ENCODE measurements around the gene AUP1. TPM values are rescaled to one million over a fixed set of nuclear protein-coding genes. Genes with fewer than 3 reads are reported as not detected.

The AUP1 gene
- total and polyA plus RNA-seq, 12 donors: 88.5 to 527 (median 113) TPM

DNA sequence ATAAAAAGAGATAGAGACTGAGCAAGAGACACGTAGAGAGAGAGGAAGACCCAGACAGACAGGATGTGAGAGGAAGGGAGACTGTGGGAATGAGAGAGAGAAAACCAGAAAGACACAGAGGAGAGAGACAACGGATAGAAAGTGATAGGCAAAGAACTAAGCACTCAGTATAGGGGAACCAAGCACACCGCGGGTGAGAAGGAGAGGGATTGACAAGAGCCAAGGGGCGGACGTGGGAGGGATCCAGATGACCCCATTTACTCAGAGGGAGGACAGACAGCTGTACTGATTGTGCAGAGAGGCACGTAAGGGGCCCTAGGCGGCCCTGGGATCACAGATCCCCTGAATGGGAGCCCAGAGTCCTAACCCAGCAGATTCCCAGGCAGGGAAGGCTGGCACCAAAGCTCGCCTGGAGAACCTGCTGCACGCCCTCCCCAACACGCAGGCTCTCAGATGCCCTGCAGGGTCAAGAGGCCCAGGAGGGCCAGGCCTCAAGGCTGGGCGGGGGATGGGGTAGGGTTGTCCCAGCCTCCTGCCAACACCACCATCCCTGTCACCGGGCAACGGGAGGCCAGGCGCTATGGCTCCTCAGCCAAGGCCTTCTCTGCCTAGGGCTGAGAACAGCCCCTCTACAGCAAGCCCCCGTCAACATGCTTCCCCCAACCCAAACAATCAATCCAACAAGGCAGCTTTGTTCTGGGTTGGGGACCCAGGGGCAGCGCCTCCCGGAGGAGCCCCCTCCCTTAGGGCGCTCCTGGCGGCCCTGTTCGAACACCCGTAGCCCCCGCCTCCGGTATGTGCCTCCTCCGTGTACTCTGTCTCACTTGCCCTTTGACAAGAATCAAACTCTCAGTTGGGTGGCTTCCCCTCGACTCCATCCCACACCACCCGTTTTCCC lies 23.7 kb upstream of the AUP1 start:
- Histone ChIP-seq H3K4me3 (peak overlapping the region in 1 of 4 donors; percentile 96), H3K27ac (peak overlapping the region in 3 of 5 donors; percentile 16 to 89 (median 64)), H3K9me3 (replicated peaks in 1 of 3) (no peaks in the 10 kb centered on the region), H3K4me1 (replicated peaks in 1 of 2) (peaks cover 5 to 39% of the 10 kb centered on the region in 2 donors), H3K27me3 (no peaks in the 10 kb centered on the region), H3K36me3 (replicated peaks in 1 of 2) (no peaks in the 10 kb centered on the region)
- intact Hi-C loops (cut with DNase I): no loop called here
- WGBS, 4 donors: 38 to 49% (median 45%) methylated on average over 22 to 27 of the region's 27 CpGs
- DNase-seq: peak; percentile 48 to 76 (median 66)
- TF ChIP-seq, protein P1, sequence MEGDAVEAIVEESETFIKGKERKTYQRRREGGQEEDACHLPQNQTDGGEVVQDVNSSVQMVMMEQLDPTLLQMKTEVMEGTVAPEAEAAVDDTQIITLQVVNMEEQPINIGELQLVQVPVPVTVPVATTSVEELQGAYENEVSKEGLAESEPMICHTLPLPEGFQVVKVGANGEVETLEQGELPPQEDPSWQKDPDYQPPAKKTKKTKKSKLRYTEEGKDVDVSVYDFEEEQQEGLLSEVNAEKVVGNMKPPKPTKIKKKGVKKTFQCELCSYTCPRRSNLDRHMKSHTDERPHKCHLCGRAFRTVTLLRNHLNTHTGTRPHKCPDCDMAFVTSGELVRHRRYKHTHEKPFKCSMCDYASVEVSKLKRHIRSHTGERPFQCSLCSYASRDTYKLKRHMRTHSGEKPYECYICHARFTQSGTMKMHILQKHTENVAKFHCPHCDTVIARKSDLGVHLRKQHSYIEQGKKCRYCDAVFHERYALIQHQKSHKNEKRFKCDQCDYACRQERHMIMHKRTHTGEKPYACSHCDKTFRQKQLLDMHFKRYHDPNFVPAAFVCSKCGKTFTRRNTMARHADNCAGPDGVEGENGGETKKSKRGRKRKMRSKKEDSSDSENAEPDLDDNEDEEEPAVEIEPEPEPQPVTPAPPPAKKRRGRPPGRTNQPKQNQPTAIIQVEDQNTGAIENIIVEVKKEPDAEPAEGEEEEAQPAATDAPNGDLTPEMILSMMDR (IDR thresholded peaks at IDR 0.05): peak in 1 of 6 experiments; percentile 13
- TF ChIP-seq POLR2A (IDR thresholded peaks at IDR 0.05): no peak

DNA sequence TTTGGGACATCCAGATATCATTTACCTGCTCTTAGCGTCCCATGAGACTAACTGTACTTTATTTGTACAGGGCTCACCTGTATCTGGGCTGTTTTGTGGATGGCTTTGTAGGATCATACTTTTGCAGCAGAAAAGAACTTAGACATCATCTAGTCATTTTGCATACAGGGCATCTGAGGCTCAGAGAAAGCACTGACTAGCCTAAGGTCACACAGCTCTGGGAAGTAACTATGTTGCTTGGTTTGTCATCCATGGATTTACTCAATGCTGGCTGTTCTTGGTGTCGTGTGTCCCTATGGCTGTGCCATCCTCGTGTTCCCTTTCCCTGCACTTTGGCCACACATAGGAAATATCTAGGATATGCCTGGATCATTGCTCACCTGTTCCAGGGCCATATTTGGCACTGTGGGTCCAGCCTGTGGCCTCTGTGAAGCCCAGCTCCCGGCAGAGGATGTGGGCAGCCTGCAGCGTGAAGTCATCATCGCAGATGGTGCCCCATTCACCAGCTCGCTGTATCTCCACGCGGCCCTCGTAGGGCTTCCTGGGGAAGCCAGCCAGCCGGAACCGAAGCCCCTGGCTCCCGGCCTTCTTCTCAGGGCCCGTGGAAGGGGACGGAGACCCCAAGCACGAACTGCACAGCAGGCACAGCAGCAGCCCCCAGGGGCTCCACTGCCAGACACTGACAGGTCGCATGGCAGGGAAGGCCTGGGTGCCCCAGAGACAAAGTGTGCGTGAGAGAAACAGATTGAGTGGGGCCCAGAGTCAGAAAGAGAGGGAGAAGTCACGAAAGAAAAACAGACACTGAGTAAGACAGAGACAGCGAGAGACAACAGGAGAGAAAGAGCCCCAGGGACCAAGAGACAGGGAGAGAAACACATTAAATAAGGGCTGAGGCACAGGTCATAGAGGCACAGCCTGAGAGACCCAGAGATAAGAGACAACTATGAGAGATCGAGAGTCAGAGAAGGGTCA lies 22.7 kb upstream of the AUP1 start:
- Histone ChIP-seq H3K36me3 (replicated peaks in 1 of 2) (no peaks in the 10 kb centered on the region), H3K4me3 (no peak overlapping the region), H3K4me1 (replicated peaks in 1 of 2) (peaks cover 5 to 39% of the 10 kb centered on the region in 2 donors), H3K27me3 (no peaks in the 10 kb centered on the region), H3K9me3 (replicated peaks in 1 of 3) (no peaks in the 10 kb centered on the region), H3K27ac (peak overlapping the region in 1 of 5 donors; percentile 89)
- intact Hi-C loops (cut with DNase I): no loop called here
- no peak for TF ChIP-seq POLR2A (IDR thresholded peaks at IDR 0.05)
- TF ChIP-seq, protein P1 (IDR thresholded peaks at IDR 0.05): no peak
- DNase-seq: no peak
- 69 to 84% (median 82%) methylated on average over 12 to 21 of the region's 21 CpGs for WGBS, 4 donors

DNA sequence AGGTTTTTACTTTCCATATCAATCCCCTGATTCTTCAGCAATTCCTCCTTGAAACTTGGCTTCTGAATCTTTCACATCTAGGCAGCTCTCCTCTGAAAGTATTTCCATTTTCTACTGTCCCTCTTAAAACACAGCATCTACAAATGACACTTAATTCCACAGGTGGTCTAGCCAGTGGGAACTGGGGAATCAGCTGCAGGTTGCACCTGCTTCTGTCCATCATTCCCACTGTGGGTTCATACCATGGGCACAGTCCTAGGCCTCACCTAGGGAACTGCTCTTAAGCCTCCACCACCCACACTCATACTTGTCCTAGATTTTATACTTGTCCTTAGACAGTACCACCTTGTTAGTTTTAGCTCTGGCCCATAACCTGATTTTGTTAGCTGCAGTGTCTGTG lies 22.0 kb upstream of the AUP1 start:
- no peaks in the 10 kb centered on the region for H3K9me3 ChIP-seq (replicated peaks in 1 of 3)
- H3K4me3 ChIP-seq: no peak overlapping the region
- TF ChIP-seq, protein P1 (IDR thresholded peaks at IDR 0.05): no peak
- no peak for TF ChIP-seq POLR2A (IDR thresholded peaks at IDR 0.05)
- DNase-seq: no peak
- no peaks in the 10 kb centered on the region for H3K36me3 ChIP-seq (replicated peaks in 1 of 2)
- no peak overlapping the region for H3K27ac ChIP-seq
- H3K4me1 ChIP-seq (replicated peaks in 1 of 2): peaks cover 5 to 39% of the 10 kb centered on the region in 2 donors
- no peaks in the 10 kb centered on the region for H3K27me3 ChIP-seq
- intact Hi-C loops (cut with DNase I): no loop called here

GRCh38 chr2:74550231-74550630 lies 20.7 kb upstream of the AUP1 start:
- H3K4me1 ChIP-seq (replicated peaks in 1 of 2): peaks cover 5 to 36% of the 10 kb centered on the region in 2 donors
- no peaks in the 10 kb centered on the region for H3K27me3 ChIP-seq
- TF ChIP-seq, protein P1 (IDR thresholded peaks at IDR 0.05): no peak
- TF ChIP-seq POLR2A (IDR thresholded peaks at IDR 0.05): no peak
- H3K4me3 ChIP-seq: no peak overlapping the region
- H3K27ac ChIP-seq: no peak overlapping the region
- intact Hi-C loops (cut with DNase I): no loop called here
- no peaks in the 10 kb centered on the region for H3K36me3 ChIP-seq (replicated peaks in 1 of 2)
- no peak for DNase-seq
- H3K9me3 ChIP-seq (replicated peaks in 1 of 3): no peaks in the 10 kb centered on the region
- WGBS, 4 donors: 94 to 96% (median 95%) methylated on average over 7 of the region's 7 CpGs
